HL-60 (cell line): ENCODE data around the gene PRAC2.

Source experiments
- CTCF ChIP-seq: IDR thresholded peaks from one replicate; pipeline ENCODE4 v1.5.1; 2011; ENCODE audit warnings: low read length, control low read depth, inconsistent platforms; ENCODE audit not compliant: insufficient read depth
- SPI1 ChIP-seq: IDR thresholded peaks from 2 replicates; pipeline ENCODE4 v1.6.1; 2012; ENCODE audit warnings: low read depth, mild to moderate bottlenecking, borderline replicate concordance

DNA sequence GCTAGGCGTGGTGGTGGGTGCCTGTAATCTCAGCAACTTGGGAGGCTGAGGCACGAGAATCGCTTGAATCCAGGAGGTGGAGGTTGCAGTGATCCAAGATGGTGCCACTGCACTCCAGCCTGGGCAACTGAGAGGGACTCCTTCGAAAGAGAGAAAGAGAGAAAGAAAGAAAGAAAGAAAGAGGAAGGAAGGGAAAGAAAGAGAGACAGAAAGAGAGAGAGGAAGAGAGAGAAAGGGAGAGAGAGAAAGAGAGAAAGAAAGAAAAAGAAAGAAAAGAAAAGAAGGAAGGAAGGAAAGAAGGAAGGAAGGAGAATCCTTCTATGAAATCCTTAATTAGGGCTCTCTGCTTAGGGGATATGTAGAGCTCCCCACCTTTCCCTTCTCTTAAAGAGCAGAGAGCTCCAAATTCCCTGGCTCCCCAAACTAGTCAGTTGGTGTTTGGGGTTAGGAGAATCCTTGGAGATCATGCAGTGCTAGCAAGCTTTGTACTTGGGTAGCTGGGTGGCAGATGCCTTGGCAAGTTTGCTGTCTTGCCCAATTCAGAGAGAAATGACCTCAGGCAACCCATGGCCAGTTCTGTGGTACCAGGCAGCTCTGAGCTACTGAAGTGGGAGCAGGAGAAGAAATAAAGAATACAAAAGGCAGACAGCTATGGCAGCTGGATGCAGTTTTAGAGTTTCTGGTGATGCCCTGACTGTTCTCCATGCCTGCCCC lies 14.5 kb downstream of the PRAC2 start:
- TF ChIP-seq CTCF (no peak), SPI1 (no peak)
